MM.1S (cell line): ENCODE data around the gene ZNF580.

Source experiments
- EZH2 ChIP-seq: fragments of 300-600 bp; sonication (generic); optimal IDR thresholded peaks from 2 replicates; pipeline ENCODE3; 2017; ENCODE audit warnings: low read depth, mild to moderate bottlenecking, antibody characterized with exemption, low read length, mixed read lengths
- TF ChIP-seq, protein P1 (sequence below): fragments of 300-600 bp; sonication (generic); IDR thresholded peaks from 2 replicates; pipeline ENCODE4 v1.5.1; 2016; ENCODE audit warnings: antibody characterized with exemption, low read length, mixed read lengths

DNA sequence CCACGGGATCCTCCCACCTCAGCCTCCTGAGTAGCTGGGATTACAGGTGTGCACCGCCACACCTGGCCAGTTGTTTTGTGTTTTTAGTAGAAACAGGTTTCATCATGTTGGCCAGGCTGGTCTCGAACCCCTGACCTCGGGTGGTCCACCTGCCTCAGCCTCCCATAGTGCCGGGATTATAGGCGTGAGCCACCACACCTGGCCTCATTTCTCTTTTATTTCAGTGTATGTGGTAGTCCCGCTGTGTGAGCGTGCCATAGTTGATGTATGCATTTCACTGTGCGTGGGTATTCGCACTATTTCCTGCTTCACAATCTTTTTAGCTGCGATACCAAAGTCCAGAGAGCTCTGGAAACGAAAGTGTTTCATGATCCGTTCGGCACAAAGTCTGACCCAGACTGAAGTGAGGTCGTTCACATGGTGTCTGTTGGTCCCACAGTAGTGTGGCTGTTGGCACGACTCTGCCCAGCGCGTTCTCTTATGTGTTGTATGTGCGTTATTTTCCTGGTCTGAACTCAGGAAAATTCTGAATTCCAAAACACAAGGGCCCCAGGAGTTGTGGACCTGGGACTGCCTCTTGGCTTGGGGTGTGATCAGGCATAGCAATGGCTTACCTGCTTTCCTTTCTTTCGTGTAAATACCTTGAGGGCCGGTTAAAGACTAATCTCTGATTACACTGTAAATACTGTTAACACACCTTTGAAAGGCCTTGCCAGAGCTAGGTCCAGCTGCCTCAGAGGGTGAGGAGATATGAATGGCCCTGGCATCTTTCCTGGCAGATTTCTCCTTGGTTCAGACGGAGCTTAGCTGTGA, 42.9 kb downstream of the ZNF580 start:
- TF ChIP-seq, protein P1, sequence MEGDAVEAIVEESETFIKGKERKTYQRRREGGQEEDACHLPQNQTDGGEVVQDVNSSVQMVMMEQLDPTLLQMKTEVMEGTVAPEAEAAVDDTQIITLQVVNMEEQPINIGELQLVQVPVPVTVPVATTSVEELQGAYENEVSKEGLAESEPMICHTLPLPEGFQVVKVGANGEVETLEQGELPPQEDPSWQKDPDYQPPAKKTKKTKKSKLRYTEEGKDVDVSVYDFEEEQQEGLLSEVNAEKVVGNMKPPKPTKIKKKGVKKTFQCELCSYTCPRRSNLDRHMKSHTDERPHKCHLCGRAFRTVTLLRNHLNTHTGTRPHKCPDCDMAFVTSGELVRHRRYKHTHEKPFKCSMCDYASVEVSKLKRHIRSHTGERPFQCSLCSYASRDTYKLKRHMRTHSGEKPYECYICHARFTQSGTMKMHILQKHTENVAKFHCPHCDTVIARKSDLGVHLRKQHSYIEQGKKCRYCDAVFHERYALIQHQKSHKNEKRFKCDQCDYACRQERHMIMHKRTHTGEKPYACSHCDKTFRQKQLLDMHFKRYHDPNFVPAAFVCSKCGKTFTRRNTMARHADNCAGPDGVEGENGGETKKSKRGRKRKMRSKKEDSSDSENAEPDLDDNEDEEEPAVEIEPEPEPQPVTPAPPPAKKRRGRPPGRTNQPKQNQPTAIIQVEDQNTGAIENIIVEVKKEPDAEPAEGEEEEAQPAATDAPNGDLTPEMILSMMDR = no peak
- no peak for TF ChIP-seq EZH2
